NCI-H1694 treated with DMSO at 0.1 percent for 48 hours (cell line): ENCODE measurements around the gene KIAA0513.
"Not testable (repeated sequence)": the region's sequence is repeated elsewhere in the genome, so short reads cannot be mapped to it uniquely, and the experiment has no call there.

Experiments
- DNase-seq: peaks from one replicate; lab custom pipeline; 2025; lab: John Stamatoyannopoulos, UW

Gene KIAA0513

GRCh38 chr16:85114909-85115567 is 87.4 kb downstream of the KIAA0513 start:
- peak; percentile 43 for DNase-seq

GRCh38 chr16:85117418-85117817 is 89.8 kb downstream of the KIAA0513 start:
- no peak for DNase-seq

GRCh38 chr16:85120006-85120340 is 92.4 kb downstream of the KIAA0513 start:
- DNase-seq = no peak

- not testable (repeated sequence) for DNase-seq
Measured at GRCh38 chr16:85123441-85123840, 95.8 kb downstream of the KIAA0513 start.

GRCh38 chr16:85123891-85124635 is 96.5 kb downstream of the KIAA0513 start:
- no peak for DNase-seq

GRCh38 chr16:85124636-85125346 is 97.2 kb downstream of the KIAA0513 start:
- DNase-seq = peak; percentile 71

GRCh38 chr16:85125570-85126393 is 98.2 kb downstream of the KIAA0513 start:
- no peak for DNase-seq

GRCh38 chr16:85126394-85126704 is 98.8 kb downstream of the KIAA0513 start:
- peak; percentile 59 for DNase-seq

GRCh38 chr16:85126705-85127378 is 99.2 kb downstream of the KIAA0513 start:
- DNase-seq = peak; percentile 96

GRCh38 chr16:85127379-85127723 is 99.8 kb downstream of the KIAA0513 start:
- no peak for DNase-seq

GRCh38 chr16:85128079-85128837 is 100.7 kb downstream of the KIAA0513 start:
- no peak for DNase-seq

- peak; percentile 53 for DNase-seq
Measured at GRCh38 chr16:85129876-85130704, 102.5 kb downstream of the KIAA0513 start.

GRCh38 chr16:85130705-85131028 is 103.1 kb downstream of the KIAA0513 start:
- DNase-seq = no peak

- no peak for DNase-seq
Measured at GRCh38 chr16:85132456-85133289, 105.1 kb downstream of the KIAA0513 start.

- DNase-seq = no peak
Measured at GRCh38 chr16:85133290-85133599, 105.7 kb downstream of the KIAA0513 start.

GRCh38 chr16:85134076-85134788 is 106.6 kb downstream of the KIAA0513 start:
- DNase-seq = no peak

GRCh38 chr16:85134789-85135142 is 107.2 kb downstream of the KIAA0513 start:
- DNase-seq = no peak

GRCh38 chr16:85136213-85136701 is 108.7 kb downstream of the KIAA0513 start:
- DNase-seq = no peak
